COLO668 (cell line): ENCODE measurements around the gene DNAH5.

Experiments used
- DNase-seq: peaks from one replicate; lab custom pipeline; 2025; ENCODE audit not compliant: unreplicated experiment; lab: John Stamatoyannopoulos, UW

Gene DNAH5

DNA sequence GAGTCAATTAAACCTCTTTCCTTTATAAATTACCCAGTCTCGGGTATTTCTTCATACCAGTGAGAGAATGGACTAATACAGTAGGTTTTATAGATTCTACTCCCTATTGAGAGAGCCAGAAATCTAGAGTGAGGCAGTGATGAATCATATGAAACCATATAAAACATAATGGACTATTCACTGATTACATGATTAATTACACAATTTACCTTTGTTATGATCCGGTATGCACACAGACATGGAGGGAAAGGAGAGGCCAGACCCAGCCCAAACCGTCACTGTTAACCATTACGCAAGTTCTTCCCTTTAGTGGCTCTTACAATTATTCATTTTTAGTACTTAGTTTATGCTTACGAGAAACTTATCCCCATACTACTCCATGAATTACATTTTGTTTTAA is 205.0 kb downstream of the DNAH5 start:
- DNase-seq = no peak

DNA sequence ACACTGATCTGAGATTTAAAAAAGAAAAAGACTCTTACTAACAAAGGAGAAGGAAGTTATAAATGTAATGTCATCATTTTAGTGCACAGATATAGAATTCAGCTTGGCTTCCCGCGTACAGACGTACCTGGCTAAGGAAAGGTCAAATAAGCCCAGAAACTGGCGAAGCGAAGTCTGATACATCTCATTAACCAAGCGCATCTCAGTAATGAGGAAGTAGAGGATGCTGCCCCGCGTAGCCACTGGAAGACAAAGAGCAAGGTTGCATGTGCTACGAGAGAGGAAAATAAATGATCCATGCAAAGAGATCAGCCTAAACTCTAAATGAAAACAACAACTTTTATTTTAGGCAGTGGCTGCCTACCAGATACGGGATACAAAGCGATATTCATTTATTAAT is 208.8 kb downstream of the DNAH5 start:
- no peak for DNase-seq

DNA sequence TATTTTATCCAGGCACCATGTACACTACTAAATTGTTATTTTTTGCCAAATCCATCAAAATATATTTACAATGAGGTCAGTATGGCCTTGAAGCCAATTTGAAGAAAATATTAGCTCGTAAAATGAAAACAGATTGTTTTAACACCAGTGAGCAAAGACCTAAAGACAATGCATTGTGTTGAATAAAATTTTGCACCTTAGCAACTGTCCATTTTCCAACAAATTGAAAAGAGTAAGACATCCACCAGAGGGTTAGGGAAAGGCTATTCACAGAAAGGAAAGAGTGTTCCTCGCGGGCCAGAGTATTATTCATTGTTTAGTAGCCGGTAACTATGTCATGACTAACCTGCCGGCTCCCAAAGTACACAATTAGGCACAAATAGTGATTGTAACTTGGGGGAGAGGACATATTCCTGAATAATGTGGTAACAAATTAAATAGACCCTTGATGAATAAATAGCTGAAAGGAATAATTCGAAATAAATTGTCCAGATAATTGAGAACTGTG is 213.3 kb downstream of the DNAH5 start:
- no peak for DNase-seq

DNA sequence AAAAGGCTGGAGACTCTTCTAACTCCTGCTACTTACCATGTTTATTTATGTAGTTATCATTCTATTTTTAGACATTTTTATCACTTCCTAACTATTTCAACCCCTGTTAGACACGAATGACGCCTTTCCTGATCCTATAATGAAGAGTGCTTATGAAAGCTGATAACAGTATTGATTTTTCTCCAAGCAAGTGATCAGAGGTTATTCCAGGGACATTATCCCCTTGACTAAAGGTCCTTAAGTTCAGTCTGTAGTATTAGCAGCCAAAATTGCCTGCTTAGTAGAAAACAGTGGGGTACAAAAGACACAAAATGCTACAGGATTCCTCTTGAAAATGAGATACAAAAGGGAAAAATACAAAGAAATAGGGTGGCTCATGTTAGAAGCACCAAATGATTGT is 235.6 kb downstream of the DNAH5 start:
- no peak for DNase-seq

DNA sequence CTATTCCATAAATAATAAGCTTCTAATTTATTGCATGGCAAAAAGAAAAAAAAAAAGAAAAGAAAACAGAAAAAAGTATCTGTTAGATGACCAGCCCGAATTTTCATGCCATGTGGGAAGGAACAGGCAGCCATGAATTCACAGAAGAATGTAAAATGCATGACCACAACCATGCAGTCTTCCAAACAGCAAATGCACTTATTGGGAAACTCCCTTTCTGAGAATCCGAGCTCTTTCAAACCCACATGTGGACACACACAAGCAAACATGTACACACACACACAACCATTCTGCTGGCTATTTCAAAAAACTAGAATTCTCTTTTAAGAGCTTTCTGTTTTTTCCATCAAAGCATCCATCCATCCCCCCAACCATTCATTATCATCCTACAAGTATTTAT is 236.1 kb downstream of the DNAH5 start:
- no peak for DNase-seq

DNA sequence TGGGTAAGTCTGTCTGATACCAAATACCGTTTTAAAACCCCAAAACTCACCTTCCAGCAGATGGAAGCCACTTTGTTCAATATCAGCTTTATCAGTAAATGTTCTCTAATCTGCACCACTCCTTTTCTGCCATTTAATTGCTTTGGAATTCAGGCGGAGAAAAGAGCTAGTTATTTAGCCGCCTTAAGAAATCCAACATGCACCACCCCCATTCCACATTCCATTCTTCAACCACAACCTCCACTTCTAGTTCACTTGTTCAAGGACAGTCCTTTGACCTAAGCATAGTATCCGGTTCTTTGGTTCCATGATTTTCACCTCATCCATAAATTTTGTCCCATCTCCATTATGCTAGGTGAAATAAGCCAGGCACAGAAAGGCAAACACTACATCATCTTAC is 240.1 kb downstream of the DNAH5 start:
- no peak for DNase-seq

DNA sequence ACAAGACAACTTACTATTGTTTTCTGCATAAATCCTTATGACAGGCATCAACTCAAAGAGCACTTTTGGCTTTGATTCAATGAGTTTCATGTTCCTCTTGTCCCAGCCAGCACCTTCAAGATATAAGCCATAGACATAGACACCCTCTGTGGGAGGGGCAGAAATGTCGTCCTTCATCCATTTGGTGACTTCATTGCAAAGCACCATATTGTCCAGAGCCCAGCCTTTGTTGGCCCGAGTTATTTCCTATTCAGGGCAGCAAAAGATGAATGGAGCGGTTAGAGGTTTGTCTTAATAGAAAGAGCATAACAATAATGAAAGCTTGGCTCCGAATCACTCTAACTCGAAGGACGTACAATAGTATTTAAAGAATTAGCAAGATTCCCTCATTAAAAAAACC is 243.9 kb downstream of the DNAH5 start:
- no peak for DNase-seq

DNA sequence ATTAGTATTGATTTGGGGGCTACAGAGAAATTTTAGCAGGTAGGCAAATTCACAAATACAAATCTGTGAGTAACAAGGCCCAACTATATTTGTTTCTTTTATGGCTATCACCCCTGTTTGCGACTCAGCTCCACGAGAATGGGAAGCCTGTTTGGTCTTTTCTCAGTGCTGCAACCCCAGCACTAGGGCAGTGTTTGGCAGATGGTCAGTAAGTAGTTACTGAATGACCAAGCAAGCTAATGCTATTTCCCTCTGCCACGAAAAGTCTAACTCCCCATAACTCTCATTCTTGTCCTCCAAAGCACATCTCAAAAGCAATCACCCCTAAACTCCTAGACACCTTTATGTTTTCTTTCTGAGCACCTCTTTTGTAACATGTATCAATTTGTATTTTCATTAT is 245.6 kb downstream of the DNAH5 start:
- DNase-seq = no peak

DNA sequence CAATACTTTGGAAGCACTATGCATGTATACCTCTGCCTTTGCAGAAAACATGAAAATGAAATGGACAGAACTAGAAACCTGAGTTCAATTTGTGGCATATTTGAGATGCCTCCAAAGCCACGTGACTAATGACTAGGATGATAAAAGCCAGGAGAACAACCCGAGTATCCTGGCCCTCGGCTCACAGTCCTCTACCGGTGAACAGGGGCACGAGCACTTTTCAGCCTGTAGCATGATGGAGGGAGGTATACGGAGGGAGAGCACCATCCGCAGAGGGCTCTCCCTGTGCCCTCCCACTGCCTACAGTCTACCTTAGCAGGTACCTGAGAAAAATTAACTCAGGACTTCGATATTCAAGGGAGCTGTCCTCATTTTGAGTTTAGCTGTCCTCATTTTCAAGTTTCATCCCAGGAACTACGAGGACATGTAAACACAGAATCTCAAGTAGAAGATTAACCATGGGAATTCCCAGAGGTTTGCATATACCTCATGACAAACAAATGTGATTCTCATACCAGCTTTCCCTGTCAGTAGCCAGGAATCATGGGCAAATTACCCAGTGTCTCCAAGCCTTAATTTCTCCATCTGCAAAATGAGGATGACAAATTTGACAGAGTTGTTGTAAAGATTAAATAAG is 249.3 kb downstream of the DNAH5 start:
- no peak for DNase-seq

DNA sequence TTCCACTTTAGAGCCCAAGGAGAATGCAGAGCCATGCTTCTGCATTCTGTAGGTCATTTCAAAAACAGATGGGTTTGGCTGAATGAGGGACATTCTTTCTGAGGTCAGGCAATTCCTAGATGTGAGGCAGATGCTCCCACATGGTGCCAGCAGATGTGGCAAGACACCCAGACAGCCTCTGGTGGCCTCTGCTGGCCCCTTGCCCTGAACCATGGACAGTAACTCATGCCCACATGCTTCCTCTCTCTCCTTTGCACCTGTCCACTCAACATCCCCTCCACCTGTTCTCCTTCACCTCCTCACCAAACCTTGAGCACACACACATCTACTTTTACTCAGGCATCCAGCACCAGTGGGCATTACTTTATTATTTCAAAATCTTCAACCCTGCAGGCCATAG is 252.3 kb downstream of the DNAH5 start:
- no peak for DNase-seq

DNA sequence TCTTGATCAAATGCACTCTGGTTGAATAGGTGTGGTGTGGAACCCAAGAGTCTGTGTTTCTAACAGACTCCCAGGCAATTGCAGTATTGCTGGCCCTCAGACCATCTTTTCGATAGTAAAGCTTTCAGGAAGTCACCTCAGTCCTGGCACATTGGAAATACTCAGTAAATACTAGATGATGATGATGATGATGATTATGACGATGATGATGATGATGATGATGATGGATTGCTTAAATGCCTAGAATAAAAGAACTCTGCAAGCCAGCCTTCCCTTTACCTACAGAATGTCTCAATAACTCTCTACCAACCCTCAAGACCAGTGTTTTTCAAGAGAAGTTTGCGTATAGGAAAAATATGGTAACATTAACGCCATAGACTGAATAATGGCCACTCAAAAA is 268.0 kb downstream of the DNAH5 start:
- DNase-seq = no peak

DNA sequence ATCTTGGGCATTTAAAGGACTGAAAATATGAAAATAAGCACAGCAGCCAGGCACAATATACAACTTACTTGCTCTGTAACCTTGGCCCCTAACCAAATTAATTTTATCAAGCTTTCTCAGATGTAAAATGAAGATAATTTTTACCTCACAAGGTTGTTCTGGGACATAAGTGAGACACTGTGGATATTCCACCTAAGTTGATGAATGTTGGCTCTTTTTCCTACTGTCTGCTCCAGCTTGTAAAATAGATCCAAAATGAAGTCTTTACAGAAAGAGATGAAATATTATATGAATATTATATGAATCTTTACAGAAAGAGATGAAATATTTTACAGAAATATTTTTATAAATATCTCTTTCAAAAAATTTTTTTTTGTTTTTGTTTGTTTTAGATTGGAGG is 270.1 kb downstream of the DNAH5 start:
- no peak for DNase-seq

DNA sequence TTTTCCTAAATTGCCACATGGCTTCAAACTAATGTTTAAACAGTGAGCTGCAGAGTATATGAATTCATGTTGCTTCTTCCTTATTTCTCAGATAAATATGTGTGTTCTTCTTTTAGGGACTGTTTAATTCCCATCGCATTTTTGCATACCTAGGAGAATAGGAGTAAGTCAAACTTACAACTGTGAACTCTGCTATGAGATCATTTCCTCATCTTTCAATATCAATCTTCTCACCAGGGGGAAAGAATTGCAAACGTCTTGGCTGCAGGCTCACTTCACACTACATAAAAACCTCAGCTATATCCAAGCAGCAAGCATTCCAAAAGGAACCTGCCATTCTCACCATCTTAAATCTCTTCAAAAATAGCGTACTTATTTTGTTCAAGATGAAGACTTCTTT is 271.0 kb downstream of the DNAH5 start:
- no peak for DNase-seq

DNA sequence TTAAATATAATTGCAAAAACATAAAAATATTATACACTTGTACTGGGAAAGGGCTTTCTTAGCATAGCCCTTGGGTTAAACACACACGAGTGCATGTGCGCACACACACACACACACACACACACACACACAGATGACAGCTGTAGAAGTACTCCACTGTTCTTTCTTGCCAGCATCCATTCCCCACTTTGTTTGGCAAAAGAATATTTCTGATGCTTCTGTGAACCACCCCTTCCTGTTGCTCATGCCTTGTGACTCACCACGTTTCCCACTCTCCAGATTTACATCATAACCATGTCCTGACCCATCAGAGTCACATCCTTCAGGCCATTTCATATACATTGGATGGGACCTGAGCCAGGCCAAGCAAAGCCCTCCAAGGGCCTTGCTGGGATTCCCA is 280.1 kb downstream of the DNAH5 start:
- DNase-seq = no peak

DNA sequence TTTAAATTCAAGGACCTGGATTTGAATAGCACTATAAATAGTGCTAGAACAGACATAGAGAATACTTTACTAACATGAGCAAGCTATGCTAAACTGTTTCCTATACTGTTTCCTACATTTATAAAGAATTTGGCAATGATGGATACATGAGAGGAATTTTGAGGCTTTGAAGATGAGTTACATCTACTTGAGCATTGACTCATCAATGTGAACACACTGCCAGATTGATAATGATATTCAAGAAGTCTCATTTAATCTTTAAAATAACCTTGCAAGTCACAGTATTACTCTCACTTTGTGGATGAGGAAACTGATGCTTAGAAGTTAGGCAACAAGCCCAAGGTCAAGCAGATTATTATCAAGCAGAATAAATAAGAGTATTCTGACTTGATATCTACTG is 281.9 kb downstream of the DNAH5 start:
- DNase-seq = no peak

DNA sequence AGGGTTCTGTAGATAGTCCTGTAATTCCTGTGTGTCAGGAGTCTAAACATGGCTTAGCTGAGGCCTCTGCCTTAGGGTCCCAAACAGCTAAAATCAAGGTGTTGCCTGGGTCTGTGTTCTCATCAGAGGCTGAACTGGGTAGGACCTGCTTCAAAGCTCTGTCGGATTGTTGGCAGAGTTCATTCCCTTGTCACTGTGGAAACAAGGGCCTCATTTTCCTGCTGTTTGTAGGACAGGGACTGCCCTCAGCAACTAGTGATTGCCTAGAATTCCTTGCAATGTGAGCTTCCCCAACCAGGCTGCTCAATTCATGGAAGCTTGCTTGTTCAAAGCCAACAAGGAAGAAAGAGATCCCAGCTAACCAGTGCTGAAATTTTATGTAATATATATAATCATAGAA is 283.2 kb downstream of the DNAH5 start:
- DNase-seq = no peak

DNA sequence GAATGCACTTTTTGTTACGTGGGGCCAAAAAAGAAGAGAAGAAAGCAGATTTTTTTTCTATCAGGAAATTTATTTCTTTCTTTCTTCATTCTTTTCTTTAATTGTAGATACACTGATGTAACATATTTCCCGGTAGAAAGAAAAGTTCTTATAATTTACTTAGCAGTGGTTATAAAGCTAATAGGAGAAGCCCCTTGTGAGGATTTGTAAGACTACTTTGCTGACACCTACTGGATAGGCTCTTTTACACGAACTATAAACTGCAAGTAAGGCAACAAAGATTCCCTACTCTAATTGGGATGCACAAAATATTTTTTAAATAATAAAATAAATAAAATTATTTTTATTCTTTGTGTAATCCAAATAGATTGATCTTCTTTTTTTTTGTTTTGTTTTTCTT is 284.4 kb downstream of the DNAH5 start:
- no peak for DNase-seq

DNA sequence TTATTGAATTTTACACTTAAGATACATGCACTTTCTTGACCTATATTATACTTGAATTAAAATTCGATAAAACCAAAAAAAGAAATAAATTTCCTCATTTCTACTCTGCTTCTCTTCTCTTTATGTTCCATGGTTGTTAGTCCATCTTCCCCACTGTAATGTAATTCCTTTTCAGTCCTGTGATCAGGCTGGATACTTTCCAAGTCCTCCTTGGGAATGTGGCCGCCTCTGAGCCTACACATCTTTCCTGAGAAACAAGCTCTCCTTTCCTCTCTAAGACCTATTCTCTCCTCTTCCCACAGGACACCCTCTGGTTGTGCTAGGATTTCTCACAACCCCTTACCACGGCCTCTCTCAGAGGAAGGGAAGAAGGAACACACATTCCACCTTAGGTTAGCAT is 285.1 kb downstream of the DNAH5 start:
- DNase-seq = no peak

DNA sequence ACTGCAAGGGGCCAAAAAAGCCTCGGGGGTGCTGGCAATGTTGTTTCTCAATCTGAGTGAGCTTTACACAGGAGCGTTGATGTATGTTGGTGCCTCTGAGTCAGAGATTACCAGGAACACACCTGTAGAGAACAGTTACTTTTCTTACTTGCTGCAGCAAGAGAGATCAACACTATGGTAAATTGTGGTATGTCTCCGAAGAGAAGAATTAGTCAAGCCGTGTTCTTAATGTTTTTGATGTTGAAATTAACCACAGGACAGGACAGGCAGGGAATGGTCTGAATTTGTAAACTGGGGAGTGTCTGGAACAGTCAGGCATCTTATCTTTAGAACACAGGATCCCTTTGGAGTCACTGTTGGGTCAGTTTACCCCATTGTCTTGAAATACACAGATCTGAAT is 285.7 kb downstream of the DNAH5 start:
- DNase-seq = no peak

DNA sequence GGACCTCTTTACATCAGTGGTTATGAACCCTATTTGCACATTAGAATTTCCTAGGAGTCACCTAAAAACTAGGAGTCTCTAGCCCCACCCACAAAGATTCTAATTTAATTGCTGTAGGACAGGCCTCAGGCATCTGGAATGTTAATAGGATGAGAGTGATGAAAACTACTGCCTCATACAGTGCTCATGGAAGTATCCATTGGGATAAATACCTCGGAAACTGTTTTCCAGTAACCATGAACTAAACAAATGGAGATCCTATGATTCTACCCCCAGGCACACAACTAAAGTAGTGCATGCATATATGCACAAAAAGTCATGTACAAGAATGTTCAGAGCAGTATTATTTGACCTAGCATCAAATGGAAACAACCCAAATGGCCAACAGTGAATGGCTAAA is 286.3 kb downstream of the DNAH5 start:
- DNase-seq = no peak

DNA sequence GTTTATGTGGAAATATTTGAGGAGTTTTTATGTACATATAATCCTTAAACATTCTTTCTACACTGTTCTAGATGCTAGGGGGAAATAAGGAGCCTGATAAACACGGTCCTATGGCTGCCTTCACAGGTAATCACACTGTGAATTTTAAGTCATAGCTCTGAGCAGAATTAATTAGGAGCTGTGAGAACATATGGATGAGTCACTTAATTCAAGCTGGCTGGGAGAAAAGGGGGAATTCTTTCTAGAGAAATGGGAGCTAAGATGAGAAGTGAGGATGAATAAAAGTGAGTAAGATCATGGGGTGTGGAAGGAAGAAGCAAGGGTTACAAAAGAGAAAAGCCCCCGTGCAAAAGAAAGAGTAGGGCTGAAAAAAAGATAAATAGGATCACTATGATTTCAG is 290.8 kb downstream of the DNAH5 start:
- DNase-seq = no peak

DNA sequence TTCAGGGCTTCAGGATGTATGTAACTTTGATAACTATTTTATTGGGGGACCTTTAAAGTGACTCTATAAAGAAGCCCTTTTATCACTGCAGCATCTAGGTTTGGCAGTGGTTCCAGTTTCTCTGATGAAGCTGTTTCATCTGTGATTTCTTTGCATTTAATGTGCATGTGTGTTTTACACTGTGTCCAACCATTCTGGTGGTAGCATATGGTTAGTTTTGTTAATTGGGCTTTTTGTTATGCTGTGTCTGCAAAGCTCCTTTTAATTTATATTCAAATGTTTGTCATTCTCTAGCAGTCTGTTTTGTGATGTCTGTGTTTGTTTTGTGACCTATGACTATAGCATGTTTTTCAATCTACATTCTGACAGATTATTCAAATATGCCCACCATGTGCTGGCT is 294.8 kb downstream of the DNAH5 start:
- DNase-seq = no peak

DNA sequence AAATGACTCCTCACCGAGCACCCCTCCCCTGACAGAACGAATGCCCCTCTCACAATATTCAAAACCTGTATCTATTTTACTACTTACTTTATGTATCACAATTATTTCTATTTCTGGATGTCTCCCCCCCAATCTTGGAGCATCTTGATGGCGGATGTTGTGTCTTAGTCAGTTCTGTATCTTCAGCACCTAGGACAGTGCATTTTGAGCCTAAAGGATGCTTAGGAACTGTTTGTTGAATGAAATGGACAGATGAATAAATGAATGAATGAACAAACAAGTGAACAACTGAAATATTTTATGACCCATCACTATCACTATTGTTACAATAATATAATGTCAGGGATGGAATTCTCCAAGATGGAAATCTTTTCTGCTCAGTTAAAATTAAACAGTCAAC is 295.7 kb downstream of the DNAH5 start:
- no peak for DNase-seq

DNA sequence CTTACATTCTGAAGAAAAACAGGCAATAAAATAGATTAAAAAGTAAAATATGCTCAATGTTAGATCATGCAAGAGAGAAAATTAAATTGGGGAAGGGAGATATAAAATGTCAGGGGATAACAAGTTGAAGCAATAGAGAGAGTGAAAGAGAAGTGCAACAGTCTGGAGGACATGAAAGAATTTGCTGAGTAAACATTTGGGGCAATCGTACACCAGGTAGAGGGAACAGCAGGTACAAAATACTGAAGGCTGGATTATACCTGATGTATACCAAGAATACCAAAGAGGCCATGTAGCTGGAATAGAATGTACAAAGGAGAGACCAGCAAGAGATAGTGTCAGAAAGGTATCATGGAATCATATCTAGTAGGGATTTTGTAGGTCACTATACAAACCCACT is 300.8 kb downstream of the DNAH5 start:
- DNase-seq = no peak
